GM13976 (cell line): Measurements from ENCODE around the gene SFR1.

Experiments used
- DNase-seq: peaks from one replicate; pipeline ENCODE4 v3.0.0; 2012; ENCODE audit warnings: low spot score
- in situ Hi-C: fragments of 300-500 bp; cut with MboI; formaldehyde crosslinking; loops from one replicate; pipeline ENCODE4 v1.12.0; 2022; ENCODE audit warnings: low sequenced_read_pairs, mixed read lengths, inconsistent platforms; ENCODE audit not compliant: unreplicated experiment
- TF ChIP-seq, protein P1 (sequence below): IDR thresholded peaks from 2 replicates; pipeline ENCODE4 v1.5.1; 2012; ENCODE audit warnings: borderline replicate concordance, mild to moderate bottlenecking; ENCODE audit not compliant: insufficient read depth; ENCODE audit errors: extremely low read depth, missing control alignments, control extremely low read depth

Gene SFR1

DNA sequence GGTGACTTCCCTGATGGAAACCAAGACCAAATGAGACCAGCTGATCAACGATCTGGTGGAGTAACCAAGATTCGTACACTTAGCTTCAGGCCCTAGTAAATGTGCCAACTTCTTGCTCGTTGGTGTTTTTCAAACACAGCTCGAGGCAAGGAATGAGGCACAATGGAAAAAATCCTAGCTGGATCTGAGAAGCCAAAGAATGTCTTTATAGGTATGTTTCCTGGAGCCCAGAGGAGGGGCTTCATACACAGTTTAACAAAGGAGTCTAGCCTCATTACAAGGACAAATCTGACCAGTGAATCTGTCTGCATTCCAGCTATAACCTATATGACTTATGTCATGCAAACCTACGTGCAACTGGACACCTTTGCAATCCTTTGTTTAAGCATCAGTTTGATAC lies 40.0 kb upstream of the SFR1 start:
- DNase-seq: no peak
- TF ChIP-seq, protein P1, sequence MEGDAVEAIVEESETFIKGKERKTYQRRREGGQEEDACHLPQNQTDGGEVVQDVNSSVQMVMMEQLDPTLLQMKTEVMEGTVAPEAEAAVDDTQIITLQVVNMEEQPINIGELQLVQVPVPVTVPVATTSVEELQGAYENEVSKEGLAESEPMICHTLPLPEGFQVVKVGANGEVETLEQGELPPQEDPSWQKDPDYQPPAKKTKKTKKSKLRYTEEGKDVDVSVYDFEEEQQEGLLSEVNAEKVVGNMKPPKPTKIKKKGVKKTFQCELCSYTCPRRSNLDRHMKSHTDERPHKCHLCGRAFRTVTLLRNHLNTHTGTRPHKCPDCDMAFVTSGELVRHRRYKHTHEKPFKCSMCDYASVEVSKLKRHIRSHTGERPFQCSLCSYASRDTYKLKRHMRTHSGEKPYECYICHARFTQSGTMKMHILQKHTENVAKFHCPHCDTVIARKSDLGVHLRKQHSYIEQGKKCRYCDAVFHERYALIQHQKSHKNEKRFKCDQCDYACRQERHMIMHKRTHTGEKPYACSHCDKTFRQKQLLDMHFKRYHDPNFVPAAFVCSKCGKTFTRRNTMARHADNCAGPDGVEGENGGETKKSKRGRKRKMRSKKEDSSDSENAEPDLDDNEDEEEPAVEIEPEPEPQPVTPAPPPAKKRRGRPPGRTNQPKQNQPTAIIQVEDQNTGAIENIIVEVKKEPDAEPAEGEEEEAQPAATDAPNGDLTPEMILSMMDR: no peak
- in situ Hi-C loops: no loop called here

DNA sequence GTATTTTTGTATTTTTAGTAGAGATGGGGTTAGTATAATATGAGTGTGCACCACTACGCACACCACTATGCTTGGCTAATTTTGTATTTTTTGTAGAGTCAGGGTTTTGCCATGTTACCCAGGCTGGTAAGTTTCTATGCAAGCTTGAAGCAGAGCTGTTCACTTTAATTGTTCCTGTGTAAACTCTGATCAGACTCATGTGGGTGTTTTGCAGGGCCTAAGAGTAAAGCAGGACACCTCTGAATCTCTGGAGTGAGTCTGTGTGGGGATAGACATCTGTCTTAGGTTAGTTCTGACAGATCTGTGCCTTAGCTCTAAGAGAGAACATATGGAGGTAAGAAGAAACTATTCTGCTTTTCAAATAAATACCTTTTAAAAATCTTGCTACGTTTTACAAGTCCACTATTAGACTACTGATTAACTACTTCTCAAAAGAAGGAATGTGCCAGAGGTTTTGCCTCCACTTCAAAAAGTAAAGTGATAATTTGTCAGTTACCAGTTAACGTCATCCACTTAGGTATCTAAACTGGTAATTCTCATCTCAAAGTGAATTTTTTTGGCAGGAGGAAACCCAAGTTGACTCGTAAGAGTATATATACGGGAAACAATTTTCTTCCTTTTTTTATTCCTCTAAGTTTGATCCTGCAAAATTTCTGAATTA lies 37.4 kb upstream of the SFR1 start:
- in situ Hi-C loops: no loop called here
- no peak for DNase-seq
- TF ChIP-seq, protein P1: no peak

DNA sequence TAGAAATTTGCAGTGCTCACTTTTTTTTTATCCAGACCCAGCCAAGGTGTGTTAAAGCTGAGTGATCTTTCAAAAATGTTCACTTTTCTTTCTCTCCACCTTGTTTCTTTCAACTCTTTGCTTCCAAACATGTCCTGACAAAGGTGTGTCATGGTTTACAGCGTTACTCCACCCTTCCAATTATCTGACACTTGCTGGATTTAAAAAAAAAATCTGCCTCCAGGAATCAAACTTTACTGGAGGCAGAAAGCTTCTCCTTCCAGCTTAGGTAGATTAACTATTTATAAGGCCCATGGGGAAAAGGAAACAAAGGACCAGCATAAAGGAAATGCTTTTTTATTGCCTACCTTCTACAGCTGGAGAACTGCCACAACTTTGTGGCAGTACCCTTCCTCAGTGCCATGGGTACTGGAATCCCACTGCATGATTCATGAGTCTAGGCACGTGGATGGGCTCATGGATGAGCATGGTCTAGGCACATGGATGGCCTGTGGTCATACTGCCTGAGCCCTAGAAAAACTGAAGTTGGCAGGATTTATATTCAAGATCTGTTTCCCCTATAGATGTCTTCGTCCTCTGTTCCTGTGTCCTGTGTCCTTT lies 36.1 kb upstream of the SFR1 start, which contains the start of gene COL17A1:
COL17A1 (minus strand) TSS at position 80 of the 600 bp plus-strand sequence. CDS start 5,207 bp downstream, outside the sequence.
- DNase-seq: no peak
- in situ Hi-C loops: no loop called here
- TF ChIP-seq, protein P1: no peak

DNA sequence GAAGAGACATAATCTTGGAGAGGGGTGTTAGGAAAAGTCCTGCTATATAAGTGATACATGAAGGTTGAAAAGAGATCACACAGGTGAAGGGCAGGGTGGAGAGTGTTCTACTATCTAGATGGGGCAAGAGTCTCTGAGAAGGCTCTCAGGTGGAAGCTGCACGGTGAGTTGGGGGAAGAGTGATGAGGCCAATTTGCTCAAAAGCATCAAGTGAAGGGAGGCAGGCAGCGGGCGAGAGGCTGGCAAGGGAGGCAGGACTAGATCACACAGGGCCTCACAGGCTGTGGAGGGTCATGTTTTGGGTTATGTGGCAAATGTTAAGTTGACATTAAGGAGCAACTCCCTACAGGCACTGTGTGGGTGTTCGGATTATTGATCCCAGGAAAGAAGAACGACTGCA lies 33.7 kb upstream of the SFR1 start:
- TF ChIP-seq, protein P1: no peak
- no peak for DNase-seq
- in situ Hi-C loops: no loop called here

DNA sequence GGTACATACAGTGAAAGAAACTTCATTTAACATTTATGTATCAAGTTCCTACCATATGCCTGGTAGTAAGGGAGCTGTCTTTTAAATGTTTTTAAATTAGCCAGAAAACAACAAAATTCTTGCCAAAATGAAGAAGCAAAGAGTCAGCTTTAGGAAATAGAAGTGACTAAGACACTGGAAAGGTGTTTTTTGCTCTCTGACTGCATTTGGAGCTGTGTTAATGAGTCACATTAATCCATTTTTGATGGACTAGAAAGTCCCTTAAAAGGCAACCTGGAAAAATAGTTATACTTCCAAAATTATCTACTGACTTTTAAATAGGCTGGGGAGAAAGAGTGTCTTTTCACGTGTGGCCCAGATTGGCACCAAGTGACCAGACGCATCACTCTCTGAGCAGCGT lies 32.4 kb upstream of the SFR1 start:
- no peak for DNase-seq
- in situ Hi-C loops: no loop called here
- TF ChIP-seq, protein P1: no peak

DNA sequence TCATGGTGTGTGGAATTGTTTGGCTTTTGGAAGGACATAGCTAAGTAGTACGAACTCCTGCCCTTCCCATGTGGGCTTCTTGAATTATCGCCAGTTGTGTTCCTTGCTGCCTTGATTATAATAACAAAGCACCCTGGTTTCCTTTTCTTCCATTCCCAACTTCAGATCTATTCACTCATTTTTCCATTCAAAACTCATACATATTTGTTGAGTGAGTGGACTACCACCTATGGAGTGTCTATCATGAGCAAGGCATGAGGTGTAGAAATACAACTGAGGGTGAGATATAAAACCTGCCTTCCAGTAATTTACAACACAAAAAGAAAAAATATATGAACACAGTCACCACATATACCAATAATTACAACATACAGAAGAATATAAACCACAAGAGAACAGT lies 31.4 kb upstream of the SFR1 start:
- TF ChIP-seq, protein P1: no peak
- no peak for DNase-seq
- in situ Hi-C loops: no loop called here
